ENCODE measurements around the gene VAT1L. TPM values are rescaled to one million over a fixed set of nuclear protein-coding genes. Genes with fewer than 3 reads are reported as not detected.

The VAT1L gene
- total RNA-seq, 1 experiment from 2014 or later = 33.8 TPM

GRCh38 chr16:77874347-77874746 lies 86.0 kb downstream of the VAT1L start:
- peaks cover 11 to 20% of the 10 kb centered on the region in 2 experiments for H3K4me1 Mint-ChIP-seq
- Histone ChIP-seq H3K23ac (ENCODE audit: insufficient read length, low read depth, low read length) (no peak overlapping the region), H3K27me3 (ENCODE audit: insufficient read depth, low read length) (no peaks in the 10 kb centered on the region), H4K5ac (ENCODE audit: insufficient read length, low read depth, low read length) (no peak overlapping the region), H2AK5ac (ENCODE audit: insufficient read length, low read length) (no peak overlapping the region), H3K23me2 (ENCODE audit: insufficient read length, low read depth, low read length, poor library complexity, severe bottlenecking) (no peaks in the 10 kb centered on the region), H2BK20ac (ENCODE audit: low read depth, low read length, poor library complexity, severe bottlenecking) (no peak overlapping the region), H3K18ac (ENCODE audit: insufficient read length, low read depth, low read length) (no peak overlapping the region), H3K9ac (ENCODE audit: extremely low read depth, insufficient read length, low read length) (no peak overlapping the region), H2AFZ (ENCODE audit: low read length) (no peak overlapping the region), H3K4ac (ENCODE audit: low read depth, low read length) (no peak overlapping the region), H2BK5ac (ENCODE audit: insufficient read length, low read length) (no peak overlapping the region), H3K14ac (ENCODE audit: insufficient read depth, low read length) (no peak overlapping the region), H4K20me1 (ENCODE audit: control insufficient read depth, insufficient read depth, insufficient read length) (no peaks in the 10 kb centered on the region), H3K56ac (ENCODE audit: insufficient read length, low read depth, low read length) (no peak overlapping the region), H3K79me2 (ENCODE audit: insufficient read depth, low read length) (no peaks in the 10 kb centered on the region), H3K4me1 (ENCODE audit: insufficient read depth, low read length) (peaks cover 2% of the 10 kb centered on the region; the same call in 1 of the 2 replicates), H3K27ac (ENCODE audit: insufficient read length, low read depth, low read length) (no peak overlapping the region), H2BK120ac (ENCODE audit: low read depth, low read length, poor library complexity, severe bottlenecking) (no peak overlapping the region), H3K79me1 (ENCODE audit: insufficient read depth, low read depth, low read length, poor library complexity, severe bottlenecking) (no peaks in the 10 kb centered on the region), H2BK12ac (ENCODE audit: insufficient read length, low read depth, low read length) (no peak overlapping the region), H3K4me2 (ENCODE audit: insufficient read depth, insufficient read length, low read length) (no peak overlapping the region), H4K91ac (ENCODE audit: insufficient read length, low read depth, low read length) (no peak overlapping the region), H4K8ac (replicated peaks; ENCODE audit: insufficient read length, low read depth, low read length) (no peak overlapping the region), H3T11ph (ENCODE audit: low read length) (no peak overlapping the region), H3K9me3 (ENCODE audit: control insufficient read depth, low read depth, low read length) (no peaks in the 10 kb centered on the region), H2BK15ac (ENCODE audit: low read depth, low read length) (no peak overlapping the region)
- no peak for TF ChIP-seq CTCF (conservative IDR thresholded peaks at IDR 0.05)
- WGBS (ENCODE audit: extremely low coverage, insufficient read length, low lambda C conversion rate) = no CpG with 5 or more reads among the region's 1 CpG
- H3K27ac Mint-ChIP-seq = no peak overlapping the region
- H3K9me3 Mint-ChIP-seq = peaks cover 0 to 3% of the 10 kb centered on the region in 2 experiments; a peak in 1 of 5 replicates
- no peak overlapping the region for H3K4me3 Mint-ChIP-seq
- no peaks in the 10 kb centered on the region; the same call in 1 of the 2 replicates for H3K27me3 Mint-ChIP-seq (ENCODE audit: low read depth)
- peaks cover 13 to 42% (median 15%) of the 10 kb centered on the region in 3 experiments; a peak in 5 of 7 replicates for H3K36me3 Mint-ChIP-seq (ENCODE audit: insufficient read depth in 1 of 3, low read depth in 3 of 3)
- no peak for DNase-seq

All from H9 (cell line).